ENCODE measurements around the gene SNX10.
"Not testable (repeated sequence)": the region's sequence is repeated elsewhere in the genome, so short reads cannot be mapped to it uniquely, and the experiment has no call there.

SNX10 gene, protein sequence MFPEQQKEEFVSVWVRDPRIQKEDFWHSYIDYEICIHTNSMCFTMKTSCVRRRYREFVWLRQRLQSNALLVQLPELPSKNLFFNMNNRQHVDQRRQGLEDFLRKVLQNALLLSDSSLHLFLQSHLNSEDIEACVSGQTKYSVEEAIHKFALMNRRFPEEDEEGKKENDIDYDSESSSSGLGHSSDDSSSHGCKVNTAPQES

GRCh38 chr7:26291699-26292538, at the start of gene SNX10:
SNX10 (plus strand) TSS chr7:26291862; CDS start chr7:26346443, 54,581 bp downstream.
- H3K27ac ChIP-seq: peak within 1 kb of the TSS; percentile 11; the same call in 1 of the 2 replicates
- TF ChIP-seq, protein P1, sequence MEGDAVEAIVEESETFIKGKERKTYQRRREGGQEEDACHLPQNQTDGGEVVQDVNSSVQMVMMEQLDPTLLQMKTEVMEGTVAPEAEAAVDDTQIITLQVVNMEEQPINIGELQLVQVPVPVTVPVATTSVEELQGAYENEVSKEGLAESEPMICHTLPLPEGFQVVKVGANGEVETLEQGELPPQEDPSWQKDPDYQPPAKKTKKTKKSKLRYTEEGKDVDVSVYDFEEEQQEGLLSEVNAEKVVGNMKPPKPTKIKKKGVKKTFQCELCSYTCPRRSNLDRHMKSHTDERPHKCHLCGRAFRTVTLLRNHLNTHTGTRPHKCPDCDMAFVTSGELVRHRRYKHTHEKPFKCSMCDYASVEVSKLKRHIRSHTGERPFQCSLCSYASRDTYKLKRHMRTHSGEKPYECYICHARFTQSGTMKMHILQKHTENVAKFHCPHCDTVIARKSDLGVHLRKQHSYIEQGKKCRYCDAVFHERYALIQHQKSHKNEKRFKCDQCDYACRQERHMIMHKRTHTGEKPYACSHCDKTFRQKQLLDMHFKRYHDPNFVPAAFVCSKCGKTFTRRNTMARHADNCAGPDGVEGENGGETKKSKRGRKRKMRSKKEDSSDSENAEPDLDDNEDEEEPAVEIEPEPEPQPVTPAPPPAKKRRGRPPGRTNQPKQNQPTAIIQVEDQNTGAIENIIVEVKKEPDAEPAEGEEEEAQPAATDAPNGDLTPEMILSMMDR (conservative IDR thresholded peaks at IDR 0.05): peak; percentile 68
- no peak for TF ChIP-seq ZFX (IDR thresholded peaks at IDR 0.05)

DNA sequence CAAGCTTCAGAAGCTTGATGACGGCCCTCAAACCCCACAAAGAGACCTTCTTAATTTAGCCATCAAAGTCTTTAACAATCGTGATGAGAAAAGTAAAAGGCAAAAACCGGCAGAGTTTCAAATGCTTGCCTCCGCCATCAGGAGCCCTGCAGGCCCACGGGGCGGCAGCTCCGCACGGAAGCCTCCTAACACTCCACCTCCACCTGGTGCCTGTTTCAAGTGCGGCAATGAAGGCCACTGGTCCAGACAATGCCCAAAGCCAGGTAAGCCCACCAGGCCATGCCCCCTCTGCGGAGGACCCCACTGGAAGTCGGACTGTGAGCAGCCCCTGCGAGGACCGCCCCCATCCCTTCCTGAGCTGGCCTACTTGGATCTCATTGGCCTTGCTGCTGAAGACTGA, 46.5 kb upstream of the SNX10 start:
- TF ChIP-seq ZFX (IDR thresholded peaks at IDR 0.05): no peak
- TF ChIP-seq, protein P1 (conservative IDR thresholded peaks at IDR 0.05): no peak
- H3K27ac ChIP-seq: no peak overlapping the region

DNA sequence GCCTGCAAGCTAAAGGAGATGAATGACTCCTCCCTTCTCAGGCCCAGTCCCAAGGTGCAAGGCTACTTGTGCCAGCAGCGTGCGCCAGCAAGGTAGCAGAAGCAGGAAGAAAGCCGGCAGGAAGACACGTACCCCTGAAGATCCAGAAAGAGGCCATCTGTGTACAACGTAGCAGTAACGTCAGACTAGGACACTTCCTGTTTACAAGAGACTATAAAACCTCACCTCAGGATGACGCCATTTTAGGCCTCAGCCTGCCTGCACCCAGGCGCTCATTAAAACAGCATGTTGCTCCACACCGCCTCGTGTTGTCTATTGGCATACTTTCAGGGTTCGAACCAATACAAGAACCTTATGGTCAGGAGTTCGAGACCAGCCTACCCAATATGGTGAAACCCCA, 41.4 kb upstream of the SNX10 start:
- no peak overlapping the region for H3K27ac ChIP-seq
- TF ChIP-seq, protein P1 (conservative IDR thresholded peaks at IDR 0.05): no peak
- no peak for TF ChIP-seq ZFX (IDR thresholded peaks at IDR 0.05)

DNA sequence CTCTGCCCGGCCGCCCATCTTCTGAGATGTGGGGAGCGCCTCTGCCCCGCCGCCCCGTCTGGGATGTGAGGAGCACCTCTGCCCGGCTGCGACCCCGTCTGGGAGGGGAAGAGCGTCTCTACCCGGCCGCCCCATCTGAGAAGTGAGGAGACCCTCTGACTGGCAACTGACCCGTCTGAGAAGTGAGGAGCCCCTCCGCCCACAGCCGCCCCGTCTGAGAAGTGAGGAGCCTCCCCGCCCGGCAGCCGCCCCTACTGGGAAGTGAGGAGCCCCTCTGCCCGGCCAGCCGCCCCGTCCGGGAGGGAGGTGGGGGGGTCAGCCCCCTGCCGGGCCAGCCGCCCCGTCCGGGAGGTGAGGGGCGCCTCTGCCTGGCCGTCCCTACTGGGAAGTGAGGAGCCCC, 29.8 kb upstream of the SNX10 start:
- not testable (repeated sequence) for H3K27ac ChIP-seq

- TF ChIP-seq ZFX (IDR thresholded peaks at IDR 0.05): no peak
- TF ChIP-seq, protein P1 (conservative IDR thresholded peaks at IDR 0.05): no peak
- no peak overlapping the region for H3K27ac ChIP-seq
Observed at GRCh38 chr7:26265065-26265464, 26.6 kb upstream of the SNX10 start.

- H3K27ac ChIP-seq: no peak overlapping the region
- TF ChIP-seq, protein P1 (conservative IDR thresholded peaks at IDR 0.05): no peak
- TF ChIP-seq ZFX (IDR thresholded peaks at IDR 0.05): no peak
Observed at GRCh38 chr7:26265499-26266075, 26.1 kb upstream of the SNX10 start.

DNA sequence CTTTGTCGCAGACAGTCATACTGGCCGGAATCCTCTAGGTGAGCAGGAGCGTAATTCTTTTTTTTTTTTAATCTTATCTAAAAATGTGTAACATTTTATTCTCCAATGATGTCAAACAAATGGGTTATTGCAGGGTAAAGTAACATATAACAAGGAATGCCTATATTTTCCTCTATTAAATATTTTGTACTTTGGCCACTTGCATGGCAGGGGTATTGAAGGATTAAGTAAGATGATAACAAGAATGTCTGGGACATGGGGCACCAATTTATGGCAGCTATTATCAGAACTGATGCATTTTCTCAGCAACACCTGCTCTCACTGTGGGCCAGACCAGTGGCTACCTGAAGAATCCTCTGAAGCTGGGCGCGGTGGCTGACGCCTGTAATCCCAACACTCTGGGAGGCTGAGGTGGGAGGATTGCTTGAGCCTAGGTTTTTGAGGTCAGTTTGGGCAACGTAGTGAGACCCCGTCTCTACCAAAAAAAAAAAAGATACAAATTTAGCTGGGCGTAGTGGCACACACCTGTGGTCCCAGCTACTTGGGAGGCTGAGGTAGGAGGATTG, 24.0 kb upstream of the SNX10 start:
- TF ChIP-seq ZFX (IDR thresholded peaks at IDR 0.05): no peak
- TF ChIP-seq, protein P1 (conservative IDR thresholded peaks at IDR 0.05): no peak
- no peak overlapping the region for H3K27ac ChIP-seq
